C1 segment of cervical spinal cord (tissue), 14 donors: ENCODE results near the gene COL21A1.
"Not testable (repeated sequence)": the region's sequence is repeated elsewhere in the genome, so short reads cannot be mapped to it uniquely, and the experiment has no call there.

Experiments
- DNase-seq, 14 donors: peaks; one replicate each; lab custom pipeline; 2025; lab: John Stamatoyannopoulos, UW

COL21A1 gene

DNA sequence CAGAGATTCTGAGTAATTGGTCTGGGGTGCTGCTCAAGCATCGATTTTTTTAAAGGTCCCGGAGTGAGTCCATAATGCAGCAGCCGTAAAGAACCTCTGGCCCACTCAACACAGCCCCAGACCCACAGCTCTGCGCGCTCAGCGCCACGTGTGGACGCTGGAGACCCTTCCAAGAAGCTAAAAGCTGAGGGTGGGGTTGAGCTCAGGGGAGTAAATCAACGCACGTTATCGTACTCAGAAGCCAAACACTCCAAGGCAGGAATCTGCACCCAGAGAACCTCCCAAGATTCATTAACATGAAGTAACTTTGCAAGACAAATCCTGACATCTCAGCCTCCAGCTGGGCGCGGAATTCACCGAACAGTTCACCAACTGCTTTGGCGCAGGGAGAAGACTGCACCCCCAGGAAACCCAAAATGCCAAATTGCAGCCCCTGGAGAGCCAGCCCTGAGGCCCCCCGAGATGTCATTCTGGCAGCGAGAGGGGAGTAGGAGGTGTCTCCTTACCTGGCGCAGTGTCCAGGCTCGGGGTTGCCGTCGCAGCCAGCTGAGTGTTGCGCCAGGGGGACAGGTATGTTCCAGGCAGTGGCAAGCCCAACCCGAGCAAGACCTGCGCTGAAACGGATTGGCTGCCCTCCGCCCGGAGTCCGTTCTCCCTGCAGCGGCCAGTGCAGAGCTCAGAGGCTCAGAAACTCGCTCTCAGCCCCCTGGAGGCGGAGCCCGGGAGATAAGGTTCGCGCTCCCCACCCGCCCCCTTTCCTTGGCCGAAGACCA is at the start of gene COL21A1:
COL21A1 (minus strand) TSS at position 700 of the 773 bp plus-strand sequence. CDS start 64,962 bp downstream, outside the sequence.
- DNase-seq: peak in 2 of 14 donors; percentile 11 to 55

GRCh38 chr6:56293781-56294180 is 46.4 kb upstream of the COL21A1 start:
- no peak for DNase-seq

DNA sequence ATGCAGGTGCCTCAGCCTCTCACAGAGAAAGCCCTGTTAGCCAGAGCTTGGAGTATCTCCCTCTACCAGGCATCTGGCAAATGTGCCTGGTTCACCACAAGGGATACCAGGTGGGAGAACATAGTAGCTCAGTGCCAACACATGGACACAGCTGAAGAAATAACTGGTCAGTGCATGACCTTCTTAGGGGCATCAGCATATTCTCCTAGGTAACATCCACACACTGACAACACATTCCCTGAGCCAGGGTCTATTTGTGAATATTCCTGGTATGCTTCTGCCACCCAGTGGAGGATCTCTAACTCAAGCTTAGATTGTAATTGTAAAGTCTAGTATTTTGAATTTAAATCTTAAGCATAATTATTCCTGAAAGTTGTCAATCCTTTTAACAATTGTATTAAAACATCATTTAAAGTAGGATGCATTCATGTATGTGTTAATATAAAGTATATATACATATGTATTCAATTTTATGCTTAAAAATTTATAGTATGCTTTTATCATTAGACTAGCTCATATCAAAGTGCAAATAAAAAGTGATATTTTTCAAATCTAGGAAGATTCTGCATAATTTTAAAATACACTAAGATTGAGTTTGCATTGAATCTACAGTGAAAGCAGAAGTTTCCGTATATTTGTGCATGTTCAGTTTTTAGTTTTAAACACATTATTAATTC is 45.3 kb upstream of the COL21A1 start:
- DNase-seq: peak in 3 of 14 donors; percentile 0 to 9 (median 6)

- no peak for DNase-seq
Observed at GRCh38 chr6:56291302-56291917, 44.0 kb upstream of the COL21A1 start.

GRCh38 chr6:56289721-56290120 is 42.3 kb upstream of the COL21A1 start:
- no peak for DNase-seq

DNA sequence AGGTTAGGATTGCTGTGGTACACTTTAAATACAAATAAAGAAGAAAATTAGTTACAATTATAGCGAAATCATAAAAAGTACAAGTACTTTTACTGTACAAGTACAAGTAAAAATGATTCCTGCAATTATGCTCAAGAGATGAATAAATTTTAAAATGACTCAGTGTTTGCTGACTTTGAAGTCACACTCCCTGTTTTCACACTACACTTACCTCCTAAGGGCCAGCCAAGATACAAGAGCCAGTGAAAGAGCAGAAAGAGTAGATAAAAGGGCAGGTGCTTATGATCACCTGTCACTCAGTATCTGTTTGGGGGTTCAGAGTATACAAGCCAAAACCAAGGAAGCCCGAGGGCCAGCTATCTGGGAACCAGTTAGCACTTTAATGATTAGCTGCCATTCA is 41.0 kb upstream of the COL21A1 start:
- DNase-seq: no peak

DNA sequence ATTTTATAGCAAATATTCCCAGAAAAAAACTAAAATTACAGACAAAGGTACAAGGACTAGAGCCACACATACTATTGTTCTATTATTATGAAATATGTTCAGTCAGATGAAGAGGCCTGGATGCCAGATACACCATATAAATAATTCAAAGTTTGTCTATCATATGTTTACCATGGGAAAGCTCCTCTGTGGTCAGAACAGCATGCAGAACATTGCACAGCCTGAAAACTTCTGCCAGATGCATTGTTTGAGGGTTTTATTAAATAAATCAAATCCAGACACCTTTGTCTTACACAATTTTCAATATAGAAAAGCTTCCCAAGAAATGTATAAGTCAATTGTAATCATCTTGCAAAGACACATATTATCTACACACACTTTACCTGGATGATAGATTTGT is 35.0 kb upstream of the COL21A1 start:
- DNase-seq: no peak

GRCh38 chr6:56280126-56280525 is 32.7 kb upstream of the COL21A1 start:
- DNase-seq: no peak

- DNase-seq: no peak
Observed at GRCh38 chr6:56279331-56280080, 32.1 kb upstream of the COL21A1 start.

- DNase-seq: no peak
Observed at GRCh38 chr6:56278171-56278591, 30.8 kb upstream of the COL21A1 start.

- no peak for DNase-seq
Observed at GRCh38 chr6:56270812-56271441, 23.5 kb upstream of the COL21A1 start.

GRCh38 chr6:56268266-56268665 is 20.9 kb upstream of the COL21A1 start:
- DNase-seq: no peak

DNA sequence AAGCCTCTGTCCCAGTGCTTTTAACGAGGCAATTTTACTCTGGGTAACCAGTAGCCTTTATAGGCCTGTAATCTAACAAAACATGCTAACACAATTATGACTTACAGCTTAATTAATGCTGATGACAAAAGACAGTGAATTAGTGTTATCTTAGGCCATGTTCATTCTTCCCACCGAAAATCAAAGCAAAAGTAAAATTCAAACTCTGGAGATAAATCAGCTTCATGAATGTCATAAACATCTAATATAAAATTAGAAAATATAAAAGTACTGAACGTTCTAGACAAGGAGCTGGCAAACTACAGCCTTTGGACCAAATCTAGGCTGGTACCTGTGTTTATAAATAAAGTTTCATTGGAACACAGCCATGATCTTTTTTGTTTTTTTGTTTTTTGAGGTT is 18.6 kb upstream of the COL21A1 start:
- DNase-seq: no peak

DNA sequence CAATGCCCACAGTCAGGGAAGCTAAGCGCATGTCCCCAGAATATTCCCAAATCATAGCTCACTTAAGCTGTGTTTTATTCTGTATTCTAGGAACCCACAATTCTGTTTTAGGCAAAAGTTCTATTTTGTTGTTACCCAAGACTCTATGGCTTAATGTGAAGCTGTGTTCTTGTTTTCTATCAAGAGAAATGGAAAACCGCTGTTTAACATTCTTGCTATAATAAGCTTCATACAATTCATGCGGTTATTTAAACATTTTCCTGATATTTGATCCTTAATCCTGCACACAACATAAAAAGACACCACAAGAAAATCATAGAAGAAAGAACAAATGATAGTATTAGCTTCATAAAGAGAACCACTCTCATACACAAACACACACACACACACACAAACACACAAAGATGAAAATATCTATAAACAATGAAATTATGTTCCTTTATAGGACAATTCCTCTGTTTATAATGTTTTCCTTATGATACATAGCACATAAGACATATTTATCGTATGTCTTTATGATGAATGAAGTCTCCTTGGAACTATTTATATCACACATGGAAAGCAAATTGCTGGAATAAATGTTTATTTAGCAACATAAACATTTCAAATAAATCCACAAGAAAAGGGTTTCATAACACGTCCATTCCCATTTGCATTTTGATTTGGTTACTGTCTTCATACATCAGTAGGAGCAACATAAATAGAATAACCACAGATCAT is 16.4 kb upstream of the COL21A1 start:
- DNase-seq: no peak

- not testable (repeated sequence) for DNase-seq
Observed at GRCh38 chr6:56260593-56260992, 13.2 kb upstream of the COL21A1 start.

DNA sequence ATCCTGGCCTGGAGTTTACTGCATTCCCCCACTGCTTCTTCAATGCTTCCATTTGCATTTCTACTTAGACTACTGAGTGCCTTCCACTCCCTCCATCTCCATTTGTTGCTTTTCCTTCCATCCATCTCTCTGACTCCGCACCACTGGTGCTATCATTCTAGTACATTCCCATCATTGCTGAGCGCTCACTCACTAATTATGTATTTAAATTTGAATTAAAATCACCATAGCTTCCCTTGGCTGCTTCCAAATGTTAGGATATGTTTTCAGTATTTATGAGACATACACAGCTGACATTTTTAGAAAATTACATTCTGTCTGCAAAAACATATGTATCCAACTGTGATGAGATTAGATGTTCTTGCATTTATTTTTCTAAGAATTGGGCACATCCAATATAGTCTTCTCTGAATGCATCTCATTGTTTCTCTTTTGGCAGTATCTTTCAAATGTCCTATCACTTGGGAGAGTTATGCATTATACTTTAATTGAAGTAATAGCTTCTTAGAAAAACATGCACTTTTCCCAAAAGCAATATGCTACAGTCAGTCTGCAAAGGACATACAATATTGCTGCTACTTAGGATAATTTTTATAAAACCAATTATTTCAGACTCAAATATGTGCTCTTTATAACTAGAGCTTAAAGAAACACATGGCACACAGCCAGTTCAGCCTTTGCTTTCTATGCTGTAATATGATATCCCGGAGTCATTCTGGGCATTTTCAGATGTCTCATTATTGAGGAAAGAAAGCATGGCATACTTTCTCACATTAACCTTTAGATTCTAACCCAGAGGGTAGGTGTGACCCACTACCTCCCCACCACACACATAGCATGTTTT is 12.1 kb upstream of the COL21A1 start:
- no peak for DNase-seq

- no peak for DNase-seq
Observed at GRCh38 chr6:56255349-56255748, 8.0 kb upstream of the COL21A1 start.

GRCh38 chr6:56250266-56250665 is 2.9 kb upstream of the COL21A1 start:
- no peak for DNase-seq

DNA sequence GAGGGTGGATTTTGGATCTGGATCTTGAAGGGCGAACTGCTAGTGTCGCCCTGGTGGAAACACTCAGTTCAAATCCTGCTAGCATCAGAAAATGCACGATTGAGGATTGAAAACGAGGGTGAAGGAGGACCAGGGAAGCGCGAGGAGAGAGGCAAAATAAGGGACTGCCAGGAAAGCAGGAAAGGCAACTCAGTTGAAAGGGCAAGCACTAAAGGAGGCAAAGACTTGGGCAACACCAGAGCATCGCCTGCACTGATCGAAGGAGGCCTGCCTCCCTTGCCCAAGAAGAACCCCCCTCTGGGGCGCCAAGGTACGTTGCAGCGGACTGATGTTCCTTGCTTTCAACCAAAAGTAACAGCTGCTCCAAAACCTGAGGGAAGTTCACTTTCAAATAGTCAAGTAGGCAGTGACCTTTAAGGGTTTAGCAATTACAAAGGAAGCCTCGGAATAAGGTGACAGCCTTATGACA is 308 bp upstream of the COL21A1 start:
- DNase-seq: no peak

- DNase-seq: no peak
Observed at GRCh38 chr6:56246541-56246880, 869 bp downstream of the COL21A1 start.
